ENCODE data around the gene DPY30.
"Not testable (repeated sequence)": the region's sequence is repeated elsewhere in the genome, so short reads cannot be mapped to it uniquely, and the experiment has no call there.

DPY30 gene

GRCh38 chr2:32039447-32040219 lies at the start of gene DPY30:
TSS of gene DPY30 (minus strand) at chr2:32039805. CDS start at chr2:32039456, 349 bp downstream.
- DNase-seq: peak; percentile 67

GRCh38 chr2:32074134-32074506 lies 34.5 kb upstream of the DPY30 start:
- DNase-seq: no peak

- no peak for DNase-seq
Measured at GRCh38 chr2:32067549-32067948, 27.9 kb upstream of the DPY30 start.

- no peak for DNase-seq
Measured at GRCh38 chr2:32064713-32065112, 25.1 kb upstream of the DPY30 start.

- no peak for DNase-seq
Measured at GRCh38 chr2:32064021-32064601, 24.5 kb upstream of the DPY30 start.

GRCh38 chr2:32063310-32064020 lies 23.9 kb upstream of the DPY30 start, which contains the start of gene SPAST:
TSS of gene SPAST (plus strand) at chr2:32063556. CDS start at chr2:32063832, 276 bp downstream.
- peak; percentile 91 for DNase-seq

GRCh38 chr2:32061973-32062861 lies 22.6 kb upstream of the DPY30 start:
- peak; percentile 59 for DNase-seq

- no peak for DNase-seq
Measured at GRCh38 chr2:32061430-32061829, 21.8 kb upstream of the DPY30 start.

- DNase-seq: no peak
Measured at GRCh38 chr2:32060266-32060665, 20.7 kb upstream of the DPY30 start.

GRCh38 chr2:32058130-32058529 lies 18.5 kb upstream of the DPY30 start:
- DNase-seq: no peak

- not testable (repeated sequence) for DNase-seq
Measured at GRCh38 chr2:32054583-32054982, 15.0 kb upstream of the DPY30 start.

GRCh38 chr2:32051836-32052439 lies 12.3 kb upstream of the DPY30 start:
- DNase-seq: no peak

GRCh38 chr2:32043561-32043960 lies 4.0 kb upstream of the DPY30 start:
- no peak for DNase-seq

GRCh38 chr2:32034198-32034887 lies 5.3 kb downstream of the DPY30 start:
- DNase-seq: not testable (repeated sequence)

- DNase-seq: not testable (repeated sequence)
Measured at GRCh38 chr2:32018789-32019482, 20.7 kb downstream of the DPY30 start.

- no peak for DNase-seq
Measured at GRCh38 chr2:32012872-32013271, 26.7 kb downstream of the DPY30 start.

GRCh38 chr2:32011485-32011960 lies 28.1 kb downstream of the DPY30 start:
- no peak for DNase-seq

GRCh38 chr2:32010670-32011484 lies 28.7 kb downstream of the DPY30 start, which contains the start of gene MEMO1:
TSS of gene MEMO1 (minus strand) at chr2:32011008. CDS start at chr2:32010247, 761 bp downstream.
- DNase-seq: peak; percentile 87

GRCh38 chr2:32010280-32010669 lies 29.3 kb downstream of the DPY30 start:
- not testable (repeated sequence) for DNase-seq
